ENCODE measurements around the gene PSMC4.

Gene PSMC4

DNA sequence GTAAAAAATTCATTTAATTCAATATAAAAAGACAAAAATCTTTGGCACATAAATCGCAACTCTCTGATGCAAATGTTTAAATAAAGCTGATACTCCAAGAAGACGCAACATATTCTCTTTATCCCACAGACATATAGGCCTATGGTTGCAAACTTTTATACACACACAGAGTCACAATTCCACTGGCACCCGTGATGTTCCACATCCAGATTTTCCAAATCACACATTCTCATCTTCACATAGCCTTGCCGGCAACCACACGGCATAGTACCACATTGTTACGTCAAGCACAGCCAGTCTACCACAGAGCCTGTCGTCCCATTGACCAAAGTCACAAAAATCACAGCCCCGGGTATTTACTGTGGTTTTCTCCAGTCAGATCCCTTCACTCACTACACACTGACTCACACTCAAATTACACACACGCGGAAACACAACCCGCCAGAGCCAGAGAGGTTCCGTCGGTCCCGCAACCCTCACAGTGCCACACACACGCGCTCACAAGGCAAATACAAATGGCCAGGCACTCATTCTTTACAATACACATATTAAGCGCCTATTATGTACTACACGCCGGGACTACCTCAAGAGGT, 25.3 kb downstream of the PSMC4 start:
- TF ChIP-seq, protein P1, sequence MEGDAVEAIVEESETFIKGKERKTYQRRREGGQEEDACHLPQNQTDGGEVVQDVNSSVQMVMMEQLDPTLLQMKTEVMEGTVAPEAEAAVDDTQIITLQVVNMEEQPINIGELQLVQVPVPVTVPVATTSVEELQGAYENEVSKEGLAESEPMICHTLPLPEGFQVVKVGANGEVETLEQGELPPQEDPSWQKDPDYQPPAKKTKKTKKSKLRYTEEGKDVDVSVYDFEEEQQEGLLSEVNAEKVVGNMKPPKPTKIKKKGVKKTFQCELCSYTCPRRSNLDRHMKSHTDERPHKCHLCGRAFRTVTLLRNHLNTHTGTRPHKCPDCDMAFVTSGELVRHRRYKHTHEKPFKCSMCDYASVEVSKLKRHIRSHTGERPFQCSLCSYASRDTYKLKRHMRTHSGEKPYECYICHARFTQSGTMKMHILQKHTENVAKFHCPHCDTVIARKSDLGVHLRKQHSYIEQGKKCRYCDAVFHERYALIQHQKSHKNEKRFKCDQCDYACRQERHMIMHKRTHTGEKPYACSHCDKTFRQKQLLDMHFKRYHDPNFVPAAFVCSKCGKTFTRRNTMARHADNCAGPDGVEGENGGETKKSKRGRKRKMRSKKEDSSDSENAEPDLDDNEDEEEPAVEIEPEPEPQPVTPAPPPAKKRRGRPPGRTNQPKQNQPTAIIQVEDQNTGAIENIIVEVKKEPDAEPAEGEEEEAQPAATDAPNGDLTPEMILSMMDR (IDR thresholded peaks at IDR 0.05; ENCODE audit: borderline replicate concordance, insufficient read depth, low read depth, low read length) = no peak

DNA sequence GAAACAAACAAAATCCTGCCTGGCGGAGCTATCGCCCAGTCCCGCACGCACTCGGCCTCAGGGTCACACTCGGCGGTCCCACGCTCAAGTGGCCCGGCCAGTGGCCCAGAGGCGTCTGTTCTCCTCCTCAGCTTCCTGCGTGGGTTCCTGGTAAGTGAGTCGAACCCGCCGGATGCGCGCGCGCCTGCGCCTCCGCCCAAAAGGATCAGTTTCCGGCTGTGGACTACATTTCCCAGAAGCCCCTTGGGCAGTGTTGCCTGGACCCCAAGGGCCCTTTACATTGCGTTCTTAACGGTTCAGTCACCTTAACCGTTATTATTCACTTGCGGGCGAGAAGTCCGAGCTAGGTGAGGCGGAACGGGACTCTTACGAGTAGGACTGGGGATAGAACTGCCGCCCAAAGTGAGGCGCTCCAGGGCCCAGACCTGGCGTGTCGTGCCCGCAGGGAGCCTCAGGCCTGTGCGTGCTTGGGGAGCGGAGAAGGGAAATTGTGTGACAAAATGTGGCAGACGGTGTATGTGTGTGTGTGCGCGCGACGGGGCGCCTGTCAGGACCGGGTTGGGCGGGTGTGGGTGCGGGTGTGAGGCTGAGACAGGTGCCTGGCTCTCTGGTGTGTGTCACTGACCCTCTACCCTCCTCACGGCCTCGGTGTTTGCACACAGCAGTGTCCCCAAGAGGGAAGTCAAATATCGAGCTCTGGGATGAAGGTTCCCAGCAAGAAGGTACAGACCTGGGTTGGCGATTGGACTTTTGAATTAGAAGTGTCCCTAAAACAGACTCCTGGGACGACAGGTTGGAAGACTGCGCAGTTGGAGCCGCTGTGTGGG, 26.1 kb downstream of the PSMC4 start, which contains the start of gene ZNF546:
Gene ZNF546, plus strand, starts transcription at position 250 of the 827 bp plus-strand sequence. CDS start 1,267 bp downstream, outside the sequence.
- H3K4me3 ChIP-seq (ENCODE audit: low read depth, low read length) = peak within 1 kb of the TSS; percentile 61
- TF ChIP-seq, protein P1 (IDR thresholded peaks at IDR 0.05; ENCODE audit: borderline replicate concordance, insufficient read depth, low read depth, low read length) = no peak

More for the DNA sequence above, 25.3 kb downstream of the PSMC4 start:
- peak overlapping the region; percentile 61 for H3K4me3 ChIP-seq (ENCODE audit: low read depth, low read length)

DNA sequence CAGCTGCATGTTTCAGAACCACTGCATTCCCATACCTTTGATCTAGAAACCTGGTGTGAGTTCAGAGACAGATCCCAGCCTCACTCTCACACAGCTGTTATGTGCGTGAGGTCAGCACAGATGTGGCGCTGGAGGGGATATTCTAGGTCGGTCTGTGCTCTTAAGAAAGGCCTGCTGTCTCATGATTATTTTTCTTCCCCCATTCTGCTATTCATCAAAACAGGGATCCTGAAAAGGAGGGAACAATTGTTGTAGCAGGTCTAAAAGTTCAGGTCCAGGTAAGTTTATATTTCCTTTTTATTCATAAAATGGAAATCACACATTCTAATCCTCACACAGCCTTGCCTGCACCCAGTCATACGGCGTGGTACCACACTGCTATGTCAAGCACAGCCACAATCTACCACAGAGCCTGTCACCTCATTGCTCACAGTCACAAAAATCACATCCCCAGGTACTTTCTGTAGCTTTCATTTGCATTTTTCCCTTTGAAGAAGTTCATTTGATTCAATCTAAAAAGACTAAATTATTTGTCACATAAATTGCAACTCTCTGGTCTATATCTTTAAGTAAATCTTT, 26.8 kb downstream of the PSMC4 start:
- H3K4me3 ChIP-seq (ENCODE audit: low read depth, low read length) = peak overlapping the region; percentile 61
- TF ChIP-seq, protein P1 (IDR thresholded peaks at IDR 0.05; ENCODE audit: borderline replicate concordance, insufficient read depth, low read depth, low read length) = no peak

DNA sequence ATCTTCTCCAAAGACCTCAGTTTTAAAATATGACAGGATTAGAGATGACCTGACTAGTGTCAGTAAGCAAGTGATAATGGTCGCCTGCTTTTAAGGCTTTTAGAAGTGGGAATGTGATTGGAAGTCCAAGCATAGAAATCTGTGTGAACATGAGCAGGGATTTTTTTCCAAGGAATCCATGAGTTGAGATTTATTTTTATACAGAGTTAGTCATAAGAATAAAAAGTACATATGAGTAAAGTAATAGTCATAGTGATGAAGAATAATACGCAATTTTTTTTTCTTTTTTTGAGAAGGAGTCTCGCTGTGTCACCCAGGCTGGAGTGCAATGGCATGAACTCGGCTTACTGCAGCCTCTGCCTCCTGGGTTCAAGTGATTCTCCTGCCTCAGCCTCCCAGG, 27.5 kb downstream of the PSMC4 start:
- TF ChIP-seq, protein P1 (IDR thresholded peaks at IDR 0.05; ENCODE audit: borderline replicate concordance, insufficient read depth, low read depth, low read length) = no peak
- no peak overlapping the region for H3K4me3 ChIP-seq (ENCODE audit: low read depth, low read length)

DNA sequence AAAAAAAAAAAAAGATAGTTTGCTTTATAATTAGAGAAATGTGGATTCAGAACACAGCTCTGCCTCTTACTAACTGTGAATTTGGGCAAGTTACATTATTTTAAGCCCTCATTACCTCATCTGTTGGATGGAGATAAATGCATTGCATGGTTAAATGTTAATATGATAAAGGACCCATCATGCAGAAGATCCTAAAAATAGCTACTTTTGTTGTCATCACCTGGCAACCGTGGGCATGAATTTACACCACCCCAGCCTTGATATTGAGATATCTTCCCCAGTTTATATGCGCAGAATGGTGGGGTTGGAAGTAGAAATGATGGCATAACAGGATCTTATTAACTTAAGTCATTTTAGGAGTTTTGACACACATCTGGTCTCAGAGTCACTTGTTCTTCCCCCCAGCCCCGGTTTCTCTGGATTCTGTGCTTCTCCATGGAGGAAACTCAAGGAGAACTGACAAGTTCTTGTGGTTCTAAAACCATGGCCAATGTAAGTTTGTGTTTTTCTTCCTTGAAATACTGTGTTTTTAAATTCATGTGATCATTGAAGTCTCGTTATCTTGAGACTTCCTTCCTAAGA, 34.8 kb downstream of the PSMC4 start:
- H3K4me3 ChIP-seq (ENCODE audit: low read depth, low read length) = no peak overlapping the region
- TF ChIP-seq, protein P1 (IDR thresholded peaks at IDR 0.05; ENCODE audit: borderline replicate concordance, insufficient read depth, low read depth, low read length) = no peak

DNA sequence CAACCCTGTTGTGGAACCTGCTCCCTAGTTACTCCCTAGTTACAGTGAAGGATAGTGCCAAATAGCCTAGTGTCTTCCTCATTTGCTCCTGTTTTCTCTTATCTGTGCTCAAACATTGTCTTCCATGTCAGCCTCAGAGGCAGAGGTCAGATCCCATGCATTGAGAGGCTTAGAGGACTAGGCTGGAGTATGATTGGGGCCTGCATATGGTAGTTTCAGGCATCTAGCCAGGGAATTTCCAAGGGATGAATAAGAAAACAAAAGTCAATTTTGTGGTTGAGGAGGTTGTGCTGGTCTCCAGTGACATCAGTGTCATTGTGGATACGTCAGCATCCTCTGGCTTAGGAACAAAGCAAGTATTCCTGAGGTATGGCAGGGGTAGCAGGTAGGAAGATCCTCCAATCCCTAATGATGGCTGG, 35.3 kb downstream of the PSMC4 start:
- TF ChIP-seq, protein P1 (IDR thresholded peaks at IDR 0.05; ENCODE audit: borderline replicate concordance, insufficient read depth, low read depth, low read length) = no peak

More for the DNA sequence above, 35.3 kb downstream of the PSMC4 start:
- H3K4me3 ChIP-seq (ENCODE audit: low read depth, low read length) = no peak overlapping the region
